Measurements from ENCODE around the gene DSE. TPM values are rescaled to one million over a fixed set of nuclear protein-coding genes. Genes with fewer than 3 reads are reported as not detected.

Gene DSE
- polyA plus RNA-seq, 1 experiment, result 109 TPM

GRCh38 chr6:116397914-116398313 lies 27.2 kb downstream of the DSE start:
- peak; percentile 62 for DNase-seq (ENCODE audit: low read depth)
- TF ChIP-seq CTCF (IDR thresholded peaks at IDR 0.05; ENCODE audit: insufficient read depth, low read depth, low read length), result no peak
- Histone ChIP-seq H3K27me3 (ENCODE audit: control insufficient read depth, insufficient read depth, low read length) (no peaks in the 10 kb centered on the region), H3K4me3 (ENCODE audit: low read depth, low read length) (no peak overlapping the region), H3K36me3 (ENCODE audit: control insufficient read depth, insufficient read depth, low read length) (peaks cover 4% of the 10 kb centered on the region; the same call in 1 of the 2 replicates)
- CTCF ChIA-PET, result no interaction called here
- POLR2A ChIA-PET, result no interaction called here

- ChIA-PET CTCF (no interaction called here), POLR2A (no interaction called here)
- no peak overlapping the region; the same call in 1 of the 2 replicates for H3K4me3 ChIP-seq (ENCODE audit: low read depth, low read length)
- DNase-seq (ENCODE audit: low read depth), result no peak
- no peak for TF ChIP-seq CTCF (IDR thresholded peaks at IDR 0.05; ENCODE audit: insufficient read depth, low read depth, low read length)
- no peaks in the 10 kb centered on the region for H3K27me3 ChIP-seq (ENCODE audit: control insufficient read depth, insufficient read depth, low read length)
- H3K36me3 ChIP-seq (ENCODE audit: control insufficient read depth, insufficient read depth, low read length), result peaks cover 4% of the 10 kb centered on the region; the same call in 1 of the 2 replicates
These were observed 27.7 kb downstream of the DSE start for GRCh38 chr6:116398316-116399010.

- Histone ChIP-seq H3K36me3 (ENCODE audit: control insufficient read depth, insufficient read depth, low read length) (peaks cover 4% of the 10 kb centered on the region; the same call in 1 of the 2 replicates), H3K4me3 (ENCODE audit: low read depth, low read length) (no peak overlapping the region), H3K27me3 (ENCODE audit: control insufficient read depth, insufficient read depth, low read length) (no peaks in the 10 kb centered on the region)
- TF ChIP-seq CTCF (IDR thresholded peaks at IDR 0.05; ENCODE audit: insufficient read depth, low read depth, low read length), result no peak
- POLR2A ChIA-PET, result no interaction called here
- CTCF ChIA-PET, result no interaction called here
- DNase-seq (ENCODE audit: low read depth), result no peak
These were observed 28.5 kb downstream of the DSE start for GRCh38 chr6:116399287-116399686.

- ChIA-PET CTCF (interaction anchor here (0.9 to 2.7 kb wide), 6 partner anchors 11 to 166 kb away, joined by 3 to 9 read pairs (median 4); no protein-coding TSS in a partner anchor), POLR2A (no interaction called here)
- Histone ChIP-seq H3K36me3 (ENCODE audit: control insufficient read depth, insufficient read depth, low read length) (peaks cover 4% of the 10 kb centered on the region; the same call in 1 of the 2 replicates), H3K27me3 (ENCODE audit: control insufficient read depth, insufficient read depth, low read length) (no peaks in the 10 kb centered on the region), H3K4me3 (ENCODE audit: low read depth, low read length) (no peak overlapping the region)
- TF ChIP-seq CTCF (IDR thresholded peaks at IDR 0.05; ENCODE audit: insufficient read depth, low read depth, low read length), result no peak
- DNase-seq (ENCODE audit: low read depth), result no peak
These were observed 29.6 kb downstream of the DSE start for GRCh38 chr6:116400328-116400727.

- Histone ChIP-seq H3K4me3 (ENCODE audit: low read depth, low read length) (no peak overlapping the region), H3K36me3 (ENCODE audit: control insufficient read depth, insufficient read depth, low read length) (peaks cover 4% of the 10 kb centered on the region; the same call in 1 of the 2 replicates), H3K27me3 (ENCODE audit: control insufficient read depth, insufficient read depth, low read length) (no peaks in the 10 kb centered on the region)
- POLR2A ChIA-PET, result no interaction called here
- CTCF ChIA-PET, result interaction anchor here (0.8 to 2.7 kb wide), 4 partner anchors 10 to 158 kb away, joined by 3 to 9 read pairs (median 4); no protein-coding TSS in a partner anchor
- TF ChIP-seq CTCF (IDR thresholded peaks at IDR 0.05; ENCODE audit: insufficient read depth, low read depth, low read length), result no peak
- no peak for DNase-seq (ENCODE audit: low read depth)
These were observed 31.6 kb downstream of the DSE start for GRCh38 chr6:116402108-116402937.
